Stimulated activated naive CD8-positive, alpha-beta T cell treated with anti-CD3 and anti-CD28 coated beads, Interleukin-15, amount 100 ng/mL, for 72 hours (primary cell): ENCODE results near the gene NDUFA13.

ENCODE experiments used
- ATAC-seq: fragments of 150-1000 bp; cut with Tn5 transposase; 2 replicates; pipeline ENCODE4 v1.10.0; 2021; ENCODE audit warnings: mild to moderate bottlenecking, moderate library complexity
- DNase-seq, 2 donors: peaks; one replicate each; pipeline ENCODE4 v3.0.0; 2021 to 2022
- H3K27ac Mint-ChIP-seq, 2 donors: one replicate each; pipeline ENCODE4 v1.8.0; 2022; ENCODE audit warnings: mild to moderate bottlenecking in 2 of 2, mixed read lengths in 2 of 2, moderate library complexity in 2 of 2
- H3K27me3 Mint-ChIP-seq: one replicate; pipeline ENCODE4 v1.8.0; 2022; ENCODE audit warnings: mixed read lengths
- H3K4me1 Mint-ChIP-seq: one replicate; pipeline ENCODE4 v1.8.0; 2022; ENCODE audit warnings: mild to moderate bottlenecking, mixed read lengths
- H3K4me3 Mint-ChIP-seq, 2 donors: one replicate each; pipeline ENCODE4 v1.8.0; 2022; ENCODE audit warnings: mild to moderate bottlenecking in 2 of 2, mixed read lengths in 2 of 2, moderate library complexity in 1 of 2
- H3K9me3 Mint-ChIP-seq, 2 donors: one replicate each; pipeline ENCODE4 v1.8.0; 2022; ENCODE audit warnings: mixed read lengths in 2 of 2

The NDUFA13 gene

GRCh38 chr19:19543640-19544039, 27.6 kb downstream of the NDUFA13 start:
- no peak overlapping the region for H3K27ac Mint-ChIP-seq
- H3K4me3 Mint-ChIP-seq = no peak overlapping the region
- peaks cover 37% of the 10 kb centered on the region for H3K4me1 Mint-ChIP-seq
- no peak for DNase-seq
- ATAC-seq = no peak
- peaks cover 12% of the 10 kb centered on the region for H3K27me3 Mint-ChIP-seq
- no peaks in the 10 kb centered on the region for H3K9me3 Mint-ChIP-seq

GRCh38 chr19:19544257-19544953, 28.4 kb downstream of the NDUFA13 start:
- H3K27me3 Mint-ChIP-seq = peaks cover 4% of the 10 kb centered on the region
- peaks cover 30% of the 10 kb centered on the region for H3K4me1 Mint-ChIP-seq
- H3K27ac Mint-ChIP-seq = no peak overlapping the region
- ATAC-seq (no peak), DNase-seq (no peak)
- no peak overlapping the region for H3K4me3 Mint-ChIP-seq
- no peaks in the 10 kb centered on the region for H3K9me3 Mint-ChIP-seq

- Mint-ChIP-seq H3K27me3 (no peaks in the 10 kb centered on the region), H3K4me1 (peaks cover 23% of the 10 kb centered on the region), H3K27ac (no peak overlapping the region), H3K4me3 (no peak overlapping the region), H3K9me3 (no peaks in the 10 kb centered on the region)
- DNase-seq (no peak), ATAC-seq (no peak)
These were observed 29.0 kb downstream of the NDUFA13 start for GRCh38 chr19:19544954-19545591.

- Mint-ChIP-seq H3K4me3 (no peak overlapping the region), H3K27me3 (no peaks in the 10 kb centered on the region), H3K27ac (no peak overlapping the region), H3K4me1 (peaks cover 19% of the 10 kb centered on the region), H3K9me3 (no peaks in the 10 kb centered on the region)
- ATAC-seq (no peak), DNase-seq (no peak)
These were observed 29.7 kb downstream of the NDUFA13 start for GRCh38 chr19:19545707-19546106.

- H3K4me3 Mint-ChIP-seq = no peak overlapping the region
- ATAC-seq = no peak
- no peaks in the 10 kb centered on the region for H3K27me3 Mint-ChIP-seq
- H3K9me3 Mint-ChIP-seq = no peaks in the 10 kb centered on the region
- DNase-seq = no peak
- peaks cover 9% of the 10 kb centered on the region for H3K4me1 Mint-ChIP-seq
- H3K27ac Mint-ChIP-seq = no peak overlapping the region
These were observed 30.7 kb downstream of the NDUFA13 start for GRCh38 chr19:19546751-19547162.

- Mint-ChIP-seq H3K27me3 (no peaks in the 10 kb centered on the region), H3K9me3 (no peaks in the 10 kb centered on the region), H3K27ac (no peak overlapping the region), H3K4me3 (no peak overlapping the region), H3K4me1 (no peaks in the 10 kb centered on the region)
- DNase-seq = no peak
- ATAC-seq = no peak
These were observed 31.8 kb downstream of the NDUFA13 start for GRCh38 chr19:19547674-19548336.

- ATAC-seq (no peak), DNase-seq (no peak)
- Mint-ChIP-seq H3K4me1 (peaks cover 6% of the 10 kb centered on the region), H3K4me3 (no peak overlapping the region), H3K27me3 (no peaks in the 10 kb centered on the region), H3K27ac (no peak overlapping the region), H3K9me3 (no peaks in the 10 kb centered on the region)
These were observed 33.1 kb downstream of the NDUFA13 start for GRCh38 chr19:19548915-19549759.

- ATAC-seq = no peak
- H3K9me3 Mint-ChIP-seq = no peaks in the 10 kb centered on the region
- no peak for DNase-seq
- no peak overlapping the region for H3K27ac Mint-ChIP-seq
- no peak overlapping the region for H3K4me3 Mint-ChIP-seq
- no peaks in the 10 kb centered on the region for H3K27me3 Mint-ChIP-seq
- peaks cover 12% of the 10 kb centered on the region for H3K4me1 Mint-ChIP-seq
These were observed 33.9 kb downstream of the NDUFA13 start for GRCh38 chr19:19549804-19550464.

GRCh38 chr19:19550485-19550929, 34.5 kb downstream of the NDUFA13 start:
- no peak overlapping the region for H3K4me3 Mint-ChIP-seq
- ATAC-seq (no peak), DNase-seq (no peak)
- H3K4me1 Mint-ChIP-seq = peaks cover 12% of the 10 kb centered on the region
- no peak overlapping the region for H3K27ac Mint-ChIP-seq
- no peaks in the 10 kb centered on the region for H3K9me3 Mint-ChIP-seq
- no peaks in the 10 kb centered on the region for H3K27me3 Mint-ChIP-seq

GRCh38 chr19:19550972-19551852, 35.2 kb downstream of the NDUFA13 start:
- Mint-ChIP-seq H3K4me3 (no peak overlapping the region), H3K27ac (no peak overlapping the region), H3K9me3 (no peaks in the 10 kb centered on the region), H3K4me1 (peaks cover 12% of the 10 kb centered on the region), H3K27me3 (no peaks in the 10 kb centered on the region)
- DNase-seq (no peak), ATAC-seq (no peak)

GRCh38 chr19:19551853-19552192, 35.8 kb downstream of the NDUFA13 start:
- DNase-seq (no peak), ATAC-seq (no peak)
- no peak overlapping the region for H3K4me3 Mint-ChIP-seq
- no peaks in the 10 kb centered on the region for H3K27me3 Mint-ChIP-seq
- peak overlapping the region in 1 of 2 donors; percentile 42 for H3K27ac Mint-ChIP-seq
- H3K4me1 Mint-ChIP-seq = peaks cover 12% of the 10 kb centered on the region
- H3K9me3 Mint-ChIP-seq = no peaks in the 10 kb centered on the region

GRCh38 chr19:19552798-19553197, 36.8 kb downstream of the NDUFA13 start:
- peaks cover 12% of the 10 kb centered on the region for H3K4me1 Mint-ChIP-seq
- DNase-seq (no peak), ATAC-seq (peak; percentile 42)
- H3K9me3 Mint-ChIP-seq = no peaks in the 10 kb centered on the region
- H3K27me3 Mint-ChIP-seq = no peaks in the 10 kb centered on the region
- H3K4me3 Mint-ChIP-seq = no peak overlapping the region
- no peak overlapping the region for H3K27ac Mint-ChIP-seq

GRCh38 chr19:19553670-19554069, 37.6 kb downstream of the NDUFA13 start:
- Mint-ChIP-seq H3K27me3 (no peaks in the 10 kb centered on the region), H3K4me1 (peaks cover 12% of the 10 kb centered on the region)
- ATAC-seq = no peak

More at GRCh38 chr19:19553670-19554069, 37.6 kb downstream of the NDUFA13 start:
- Mint-ChIP-seq H3K9me3 (no peaks in the 10 kb centered on the region), H3K27ac (peak overlapping the region in 1 of 2 donors; percentile 59), H3K4me3 (no peak overlapping the region)
- no peak for DNase-seq
